ENCODE measurements around the gene RTN4RL2.

The RTN4RL2 gene

GRCh38 chr11:57485217-57485990 is 25.1 kb downstream of the RTN4RL2 start:
- Histone ChIP-seq H2AFZ (ENCODE audit: low read depth, low read length, severe bottlenecking) (no peak overlapping the region), H3K9ac (ENCODE audit: low read length) (no peak overlapping the region), H3K4me3 (ENCODE audit: insufficient read depth, low read length, poor library complexity, severe bottlenecking) (no peak overlapping the region), H3K27me3 (ENCODE audit: low read length) (no peaks in the 10 kb centered on the region), H3K27ac (ENCODE audit: low read depth, low read length) (no peak overlapping the region), H3F3A (ENCODE audit: insufficient read depth) (no peaks in the 10 kb centered on the region), H3K79me2 (ENCODE audit: insufficient read depth, low read length) (no peaks in the 10 kb centered on the region), H3K9me3 (ENCODE audit: insufficient read depth, low read length) (no peaks in the 10 kb centered on the region), H3K36me3 (ENCODE audit: low read length) (0 out of 2 replicates have a peak, but pooled peaks cover 12% of the 10 kb centered on the region), H4K20me1 (ENCODE audit: low read depth, low read length) (no peaks in the 10 kb centered on the region), H3K4me2 (ENCODE audit: low read depth, low read length, poor library complexity, severe bottlenecking) (no peak overlapping the region), H3K9me2 (replicated peaks; ENCODE audit: insufficient read depth, low read length) (no peaks in the 10 kb centered on the region)
- no peak for TF ChIP-seq CTCF (IDR thresholded peaks at IDR 0.05; ENCODE audit: insufficient read depth, low read length, poor library complexity, severe bottlenecking)
- no peak for TF ChIP-seq EZH2phosphoT487 (conservative IDR thresholded peaks at IDR 0.05; ENCODE audit: low read length)

DNA sequence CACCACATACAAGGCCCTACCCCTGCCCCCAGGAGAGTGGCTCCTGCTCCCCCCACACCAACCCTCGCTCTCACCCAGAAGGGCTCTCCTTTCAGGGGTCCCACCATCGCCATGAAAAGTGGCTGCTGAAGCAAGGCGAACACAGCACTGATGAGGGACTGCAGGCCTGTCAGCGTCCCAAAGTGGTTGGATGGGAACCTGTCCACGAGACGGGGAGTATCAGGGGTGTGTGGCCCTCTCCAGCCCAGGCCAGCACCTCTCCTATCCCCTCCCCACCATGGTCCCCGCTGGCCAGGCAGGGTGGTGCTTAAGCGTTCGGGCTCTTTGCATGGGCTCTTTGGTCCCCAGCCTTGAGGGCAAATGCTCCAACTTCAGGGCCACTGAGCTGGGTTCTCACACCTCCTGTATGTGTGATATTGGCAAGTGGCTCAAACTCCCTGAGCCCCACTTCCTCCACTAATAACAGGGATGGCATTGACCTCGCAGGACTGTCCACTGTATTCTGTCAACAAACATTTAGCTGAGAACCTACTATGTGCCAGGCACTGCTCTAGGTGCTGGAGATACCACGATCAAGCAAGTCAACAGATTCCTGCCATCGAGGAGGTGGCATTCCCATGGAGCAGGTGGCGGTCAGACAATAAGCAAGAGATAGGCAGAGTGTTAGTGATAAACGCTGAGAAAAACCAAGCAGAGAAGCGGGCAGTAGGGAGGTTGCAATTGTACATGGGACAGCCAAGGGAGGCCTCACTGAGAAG is 26.9 kb downstream of the RTN4RL2 start:
- no peaks in the 10 kb centered on the region for H3K27me3 ChIP-seq (ENCODE audit: low read length)
- H3K4me3 ChIP-seq (ENCODE audit: insufficient read depth, low read length, poor library complexity, severe bottlenecking), result no peak overlapping the region
- H3K9ac ChIP-seq (ENCODE audit: low read length), result no peak overlapping the region
- H4K20me1 ChIP-seq (ENCODE audit: low read depth, low read length), result no peaks in the 10 kb centered on the region
- no peak overlapping the region for H3K27ac ChIP-seq (ENCODE audit: low read depth, low read length)
- 0 out of 2 replicates have a peak, but pooled peaks cover 12% of the 10 kb centered on the region for H3K36me3 ChIP-seq (ENCODE audit: low read length)
- no peaks in the 10 kb centered on the region for H3K9me3 ChIP-seq (ENCODE audit: insufficient read depth, low read length)
- H3K79me2 ChIP-seq (ENCODE audit: insufficient read depth, low read length), result no peaks in the 10 kb centered on the region
- H3F3A ChIP-seq (ENCODE audit: insufficient read depth), result no peaks in the 10 kb centered on the region
- H3K9me2 ChIP-seq (replicated peaks; ENCODE audit: insufficient read depth, low read length), result no peaks in the 10 kb centered on the region
- TF ChIP-seq CTCF (IDR thresholded peaks at IDR 0.05; ENCODE audit: insufficient read depth, low read length, poor library complexity, severe bottlenecking) (no peak), EZH2phosphoT487 (conservative IDR thresholded peaks at IDR 0.05; ENCODE audit: low read length) (no peak)
- H2AFZ ChIP-seq (ENCODE audit: low read depth, low read length, severe bottlenecking), result no peak overlapping the region
- H3K4me2 ChIP-seq (ENCODE audit: low read depth, low read length, poor library complexity, severe bottlenecking), result no peak overlapping the region

DNA sequence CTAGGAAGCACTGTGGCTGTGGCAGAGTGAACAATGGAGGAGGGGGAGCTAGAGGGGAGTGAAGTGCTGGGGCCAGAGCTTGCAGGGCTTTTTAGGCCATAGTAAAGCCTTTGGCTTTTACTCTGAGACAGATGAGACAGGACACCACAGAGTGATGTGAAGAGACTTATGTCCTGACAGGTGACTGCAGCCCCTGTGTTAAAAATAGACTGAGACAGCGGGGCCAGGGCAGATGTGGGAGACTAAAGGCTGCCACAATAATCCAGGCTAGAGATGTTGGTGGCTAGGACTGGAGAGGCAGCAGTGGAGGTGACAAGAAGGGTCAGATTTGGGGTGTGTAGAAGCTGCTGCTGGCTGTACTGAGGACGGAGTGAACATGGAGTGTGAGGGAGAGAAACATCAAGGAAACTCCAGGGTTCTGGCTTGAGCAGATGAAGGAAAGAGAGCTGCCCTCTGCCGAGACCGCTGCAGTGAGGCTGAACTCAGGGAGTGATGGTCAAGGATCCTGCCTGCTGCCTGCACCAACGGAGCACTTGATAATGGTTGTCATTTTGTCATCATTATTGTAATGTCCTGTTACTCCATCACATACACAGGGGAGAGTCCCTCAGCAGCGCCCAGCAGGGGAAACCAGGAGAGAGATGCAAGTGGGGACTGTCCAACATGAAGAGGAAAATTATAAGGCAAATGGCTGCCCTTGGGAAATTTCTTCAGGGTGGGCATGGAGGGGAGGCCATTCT is 27.8 kb downstream of the RTN4RL2 start:
- Histone ChIP-seq H3K9me3 (ENCODE audit: insufficient read depth, low read length) (no peaks in the 10 kb centered on the region), H3K36me3 (ENCODE audit: low read length) (0 out of 2 replicates have a peak, but pooled peaks cover 12% of the 10 kb centered on the region), H2AFZ (ENCODE audit: low read depth, low read length, severe bottlenecking) (no peak overlapping the region), H3F3A (ENCODE audit: insufficient read depth) (no peaks in the 10 kb centered on the region), H3K79me2 (ENCODE audit: insufficient read depth, low read length) (no peaks in the 10 kb centered on the region), H3K4me2 (ENCODE audit: low read depth, low read length, poor library complexity, severe bottlenecking) (no peak overlapping the region), H3K27me3 (ENCODE audit: low read length) (no peaks in the 10 kb centered on the region), H3K4me3 (ENCODE audit: insufficient read depth, low read length, poor library complexity, severe bottlenecking) (no peak overlapping the region), H3K9me2 (replicated peaks; ENCODE audit: insufficient read depth, low read length) (no peaks in the 10 kb centered on the region), H3K27ac (ENCODE audit: low read depth, low read length) (no peak overlapping the region), H3K9ac (ENCODE audit: low read length) (no peak overlapping the region), H4K20me1 (ENCODE audit: low read depth, low read length) (no peaks in the 10 kb centered on the region)
- TF ChIP-seq EZH2phosphoT487 (conservative IDR thresholded peaks at IDR 0.05; ENCODE audit: low read length), result no peak
- TF ChIP-seq CTCF (IDR thresholded peaks at IDR 0.05; ENCODE audit: insufficient read depth, low read length, poor library complexity, severe bottlenecking), result no peak

Data from SU-DHL-6 (cell line).